ENCODE results near the gene YTHDF2. TPM values are rescaled to one million over a fixed set of nuclear protein-coding genes. Genes with fewer than 3 reads are reported as not detected.

Gene YTHDF2
- total RNA-seq, 1 donor from 2014 or later: 97.5 TPM

- Histone ChIP-seq H3K4me1 (ENCODE audit: insufficient read depth, low read length) (no peaks in the 10 kb centered on the region), H3K36me3 (ENCODE audit: insufficient read depth, low read length) (no peaks in the 10 kb centered on the region), H3K79me2 (ENCODE audit: insufficient read depth, low read length) (no peaks in the 10 kb centered on the region), H4K20me1 (ENCODE audit: insufficient read depth, low read length) (no peaks in the 10 kb centered on the region), H3K9ac (ENCODE audit: low read length) (no peak overlapping the region), H3K4me2 (ENCODE audit: low read length) (no peak overlapping the region), H3K27ac (ENCODE audit: low read depth, low read length) (no peak overlapping the region), H3K4me3 (ENCODE audit: insufficient read depth, low read depth, low read length) (no peak overlapping the region), H3K27me3 (ENCODE audit: insufficient read depth, low read length) (peaks cover 7% of the 10 kb centered on the region), H2AFZ (ENCODE audit: low read depth, low read length) (no peak overlapping the region), H3K9me3 (ENCODE audit: insufficient read depth, low read depth, low read length) (no peaks in the 10 kb centered on the region)
- DNase-seq (ENCODE audit: low read depth) (no peak), FAIRE-seq (no peak)
- Mint-ChIP-seq H3K36me3 (ENCODE audit: low read depth, unreplicated experiment) (peaks cover 3% of the 10 kb centered on the region), H3K27ac (ENCODE audit: unreplicated experiment) (no peak overlapping the region), H3K4me3 (ENCODE audit: unreplicated experiment) (no peak overlapping the region), H3K9me3 (ENCODE audit: unreplicated experiment) (peaks cover 24% of the 10 kb centered on the region), H3K27me3 (ENCODE audit: low read depth, unreplicated experiment) (peaks cover 22% of the 10 kb centered on the region), H3K4me1 (ENCODE audit: low read depth, unreplicated experiment) (peaks cover 5% of the 10 kb centered on the region)
- no peak for TF ChIP-seq CTCF (IDR thresholded peaks at IDR 0.05; ENCODE audit: insufficient read depth, low read depth, low read length)
- TF ChIP-seq EZH2 (IDR thresholded peaks at IDR 0.05; ENCODE audit: insufficient read depth, low read length): no peak
Observed at GRCh38 chr1:28803051-28803450, 66.3 kb downstream of the YTHDF2 start.

- peaks cover 3% of the 10 kb centered on the region for H3K36me3 Mint-ChIP-seq (ENCODE audit: low read depth, unreplicated experiment)
- H3K4me1 Mint-ChIP-seq (ENCODE audit: low read depth, unreplicated experiment): peaks cover 5% of the 10 kb centered on the region
- H3K27ac Mint-ChIP-seq (ENCODE audit: unreplicated experiment): no peak overlapping the region
- no peaks in the 10 kb centered on the region for H4K20me1 ChIP-seq (ENCODE audit: insufficient read depth, low read length)
- peaks cover 24% of the 10 kb centered on the region for H3K9me3 Mint-ChIP-seq (ENCODE audit: unreplicated experiment)
- no peaks in the 10 kb centered on the region for H3K79me2 ChIP-seq (ENCODE audit: insufficient read depth, low read length)
- FAIRE-seq (no peak), DNase-seq (ENCODE audit: low read depth) (no peak)
- H3K27me3 ChIP-seq (ENCODE audit: insufficient read depth, low read length): peaks cover 7% of the 10 kb centered on the region
- no peak overlapping the region for H3K4me2 ChIP-seq (ENCODE audit: low read length)
- TF ChIP-seq EZH2 (IDR thresholded peaks at IDR 0.05; ENCODE audit: insufficient read depth, low read length): no peak
- TF ChIP-seq CTCF (IDR thresholded peaks at IDR 0.05; ENCODE audit: insufficient read depth, low read depth, low read length): no peak
- no peaks in the 10 kb centered on the region for H3K36me3 ChIP-seq (ENCODE audit: insufficient read depth, low read length)
- no peaks in the 10 kb centered on the region for H3K4me1 ChIP-seq (ENCODE audit: insufficient read depth, low read length)
- H3K4me3 ChIP-seq (ENCODE audit: insufficient read depth, low read depth, low read length): no peak overlapping the region
- H3K4me3 Mint-ChIP-seq (ENCODE audit: unreplicated experiment): no peak overlapping the region
- H2AFZ ChIP-seq (ENCODE audit: low read depth, low read length): no peak overlapping the region
- H3K9me3 ChIP-seq (ENCODE audit: insufficient read depth, low read depth, low read length): no peaks in the 10 kb centered on the region
- no peak overlapping the region for H3K27ac ChIP-seq (ENCODE audit: low read depth, low read length)
- no peak overlapping the region for H3K9ac ChIP-seq (ENCODE audit: low read length)
- peaks cover 21% of the 10 kb centered on the region for H3K27me3 Mint-ChIP-seq (ENCODE audit: low read depth, unreplicated experiment)
Observed at GRCh38 chr1:28803662-28804061, 66.9 kb downstream of the YTHDF2 start.

GRCh38 chr1:28804071-28804470, 67.3 kb downstream of the YTHDF2 start:
- no peak overlapping the region for H3K4me2 ChIP-seq (ENCODE audit: low read length)
- Mint-ChIP-seq H3K27me3 (ENCODE audit: low read depth, unreplicated experiment) (peaks cover 19% of the 10 kb centered on the region), H3K4me1 (ENCODE audit: low read depth, unreplicated experiment) (peaks cover 5% of the 10 kb centered on the region), H3K4me3 (ENCODE audit: unreplicated experiment) (no peak overlapping the region), H3K36me3 (ENCODE audit: low read depth, unreplicated experiment) (peaks cover 3% of the 10 kb centered on the region), H3K9me3 (ENCODE audit: unreplicated experiment) (peaks cover 24% of the 10 kb centered on the region), H3K27ac (ENCODE audit: unreplicated experiment) (no peak overlapping the region)
- H3K27ac ChIP-seq (ENCODE audit: low read depth, low read length): no peak overlapping the region
- no peak overlapping the region for H3K4me3 ChIP-seq (ENCODE audit: insufficient read depth, low read depth, low read length)
- H2AFZ ChIP-seq (ENCODE audit: low read depth, low read length): no peak overlapping the region
- H3K27me3 ChIP-seq (ENCODE audit: insufficient read depth, low read length): peaks cover 7% of the 10 kb centered on the region
- no peaks in the 10 kb centered on the region for H3K36me3 ChIP-seq (ENCODE audit: insufficient read depth, low read length)
- TF ChIP-seq EZH2 (IDR thresholded peaks at IDR 0.05; ENCODE audit: insufficient read depth, low read length): no peak
- TF ChIP-seq CTCF (IDR thresholded peaks at IDR 0.05; ENCODE audit: insufficient read depth, low read depth, low read length): no peak
- no peaks in the 10 kb centered on the region for H4K20me1 ChIP-seq (ENCODE audit: insufficient read depth, low read length)
- FAIRE-seq (no peak), DNase-seq (ENCODE audit: low read depth) (no peak)
- no peaks in the 10 kb centered on the region for H3K9me3 ChIP-seq (ENCODE audit: insufficient read depth, low read depth, low read length)
- no peak overlapping the region for H3K9ac ChIP-seq (ENCODE audit: low read length)
- no peaks in the 10 kb centered on the region for H3K4me1 ChIP-seq (ENCODE audit: insufficient read depth, low read length)
- no peaks in the 10 kb centered on the region for H3K79me2 ChIP-seq (ENCODE audit: insufficient read depth, low read length)
